AG04450 (cell line): ENCODE results near the gene PTPRCAP. TPM values are rescaled to one million over a fixed set of nuclear protein-coding genes. Genes with fewer than 3 reads are reported as not detected.

Experiments
- CTCF ChIA-PET: fragments of 300-600, 350-600 bp; formaldehyde crosslinking; extraction: SDS; loops from one replicate; lab custom pipeline; 2022; ENCODE audit warnings: antibody characterized with exemption, inconsistent platforms; lab: Charles Lee
- POLR2A ChIA-PET: fragments of 350-600 bp; formaldehyde crosslinking; extraction: SDS; loops from one replicate; lab custom pipeline; 2021; ENCODE audit warnings: antibody characterized with exemption, inconsistent platforms; lab: Yijun Ruan, JAX
- DNase-seq: peaks from one replicate; pipeline ENCODE4 v3.0.0-alpha.2; 2011; ENCODE audit warnings: low read depth, low spot score
- H3K27ac ChIP-seq: one replicate; pipeline ENCODE4 v1.5.1; 2012; ENCODE audit warnings: low read depth, low read length, control low read depth
- H3K27me3 ChIP-seq: one replicate; pipeline ENCODE4 v1.6.0; 2012; ENCODE audit warnings: low read length; ENCODE audit not compliant: control insufficient read depth, insufficient read depth
- H3K4me3 ChIP-seq: 2 replicates; pipeline ENCODE4 v1.5.1; 2011; ENCODE audit warnings: mild to moderate bottlenecking, low read depth, low read length, control low read depth
- H3K9me3 ChIP-seq: 2 replicates; pipeline ENCODE4 v1.5.1; 2012; ENCODE audit warnings: low read length; ENCODE audit not compliant: control insufficient read depth, insufficient read depth
- polyA plus RNA-seq: library from polyadenylated mRNA; depleted of rRNA; stranded (reverse); fragments of >200 nt; gene quantifications from 2 replicates; pipeline ENCODE4 v1.2.3, GENCODE V29; 2011
- TF ChIP-seq, protein P1 (sequence below): IDR thresholded peaks from 2 replicates; pipeline ENCODE4 v1.5.1; 2011; ENCODE audit warnings: low read depth, low read length, control low read depth, inconsistent platforms

PTPRCAP gene
- polyA plus RNA-seq, 1 experiment = 0.07 TPM

DNA sequence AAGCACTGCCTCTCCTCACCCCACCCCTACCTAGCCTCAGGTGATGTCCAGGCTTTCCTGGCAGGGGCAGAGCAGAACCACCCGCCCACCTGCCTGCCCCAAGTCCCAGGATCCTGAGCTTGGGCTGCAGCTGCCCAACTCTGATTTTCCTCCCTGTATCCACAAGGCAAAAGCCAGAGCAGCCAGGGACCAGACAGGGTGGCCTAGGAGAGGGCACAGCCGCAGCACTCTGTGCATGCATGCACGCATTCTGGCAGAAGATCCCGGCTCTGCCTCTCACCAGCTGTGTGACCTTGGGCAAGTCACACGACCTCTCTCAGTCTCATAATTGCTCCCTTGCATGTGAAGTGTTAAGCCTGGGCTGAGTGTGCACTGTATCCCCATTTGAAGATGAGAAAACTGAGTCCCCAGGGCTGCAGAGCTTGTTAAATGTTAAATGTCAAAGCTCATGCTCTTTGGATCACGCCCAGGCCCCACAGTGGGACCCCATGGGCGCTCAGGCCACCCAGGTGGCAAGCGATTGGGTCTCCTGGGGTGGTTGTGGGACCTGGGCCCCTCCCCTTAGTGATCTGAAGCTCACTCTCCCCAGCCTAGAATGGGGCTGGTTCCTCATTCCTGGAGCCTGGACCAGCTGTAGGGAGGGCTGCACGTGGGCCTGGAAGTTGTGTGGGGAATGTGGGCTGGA is 24.8 kb downstream of the PTPRCAP start:
- TF ChIP-seq, protein P1, sequence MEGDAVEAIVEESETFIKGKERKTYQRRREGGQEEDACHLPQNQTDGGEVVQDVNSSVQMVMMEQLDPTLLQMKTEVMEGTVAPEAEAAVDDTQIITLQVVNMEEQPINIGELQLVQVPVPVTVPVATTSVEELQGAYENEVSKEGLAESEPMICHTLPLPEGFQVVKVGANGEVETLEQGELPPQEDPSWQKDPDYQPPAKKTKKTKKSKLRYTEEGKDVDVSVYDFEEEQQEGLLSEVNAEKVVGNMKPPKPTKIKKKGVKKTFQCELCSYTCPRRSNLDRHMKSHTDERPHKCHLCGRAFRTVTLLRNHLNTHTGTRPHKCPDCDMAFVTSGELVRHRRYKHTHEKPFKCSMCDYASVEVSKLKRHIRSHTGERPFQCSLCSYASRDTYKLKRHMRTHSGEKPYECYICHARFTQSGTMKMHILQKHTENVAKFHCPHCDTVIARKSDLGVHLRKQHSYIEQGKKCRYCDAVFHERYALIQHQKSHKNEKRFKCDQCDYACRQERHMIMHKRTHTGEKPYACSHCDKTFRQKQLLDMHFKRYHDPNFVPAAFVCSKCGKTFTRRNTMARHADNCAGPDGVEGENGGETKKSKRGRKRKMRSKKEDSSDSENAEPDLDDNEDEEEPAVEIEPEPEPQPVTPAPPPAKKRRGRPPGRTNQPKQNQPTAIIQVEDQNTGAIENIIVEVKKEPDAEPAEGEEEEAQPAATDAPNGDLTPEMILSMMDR = no peak
- Histone ChIP-seq H3K4me3 (no peak overlapping the region), H3K27me3 (peaks cover 46% of the 10 kb centered on the region), H3K27ac (no peak overlapping the region), H3K9me3 (no peaks in the 10 kb centered on the region)
- DNase-seq = no peak
- CTCF ChIA-PET = interaction anchor here (3.7 kb wide), 1 partner anchor 11 kb away, joined by 22 read pairs; the partner anchor contains the start of gene PPP1CA
- POLR2A ChIA-PET = interaction anchor here (0.8 kb wide), 1 partner anchor 21 kb away, joined by 4 read pairs; the partner anchor contains the start of gene RAD9A

DNA sequence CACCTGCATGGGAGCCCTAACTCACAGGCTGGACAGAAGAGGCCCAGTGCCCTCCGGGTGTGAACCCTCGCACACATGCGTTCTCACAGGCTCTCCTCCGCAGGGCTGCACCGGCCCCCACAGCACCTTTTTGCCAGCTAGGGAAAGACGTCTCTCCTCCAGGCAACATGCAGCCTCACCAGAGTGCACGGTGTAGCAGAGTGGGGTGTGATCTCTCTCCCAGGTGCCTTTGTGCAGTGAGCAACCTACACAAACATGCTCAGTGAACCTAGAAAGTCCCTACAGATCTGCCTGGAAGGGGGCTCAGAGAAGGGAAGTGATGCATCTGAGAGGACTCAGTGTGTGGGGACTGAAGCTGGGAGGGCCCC is 25.7 kb downstream of the PTPRCAP start:
- Histone ChIP-seq H3K27ac (no peak overlapping the region), H3K27me3 (peaks cover 46% of the 10 kb centered on the region), H3K4me3 (no peak overlapping the region), H3K9me3 (no peaks in the 10 kb centered on the region)
- ChIA-PET POLR2A (interaction anchor here (0.6 to 1.0 kb wide), 2 partner anchors 10 to 18 kb away, joined by 4 to 8 read pairs; partner anchors contain the start of gene PPP1CA), CTCF (interaction anchor here (3.7 kb wide), 1 partner anchor 10 kb away, joined by 22 read pairs; the partner anchor contains the start of gene PPP1CA)
- DNase-seq = no peak
- TF ChIP-seq, protein P1 = no peak

DNA sequence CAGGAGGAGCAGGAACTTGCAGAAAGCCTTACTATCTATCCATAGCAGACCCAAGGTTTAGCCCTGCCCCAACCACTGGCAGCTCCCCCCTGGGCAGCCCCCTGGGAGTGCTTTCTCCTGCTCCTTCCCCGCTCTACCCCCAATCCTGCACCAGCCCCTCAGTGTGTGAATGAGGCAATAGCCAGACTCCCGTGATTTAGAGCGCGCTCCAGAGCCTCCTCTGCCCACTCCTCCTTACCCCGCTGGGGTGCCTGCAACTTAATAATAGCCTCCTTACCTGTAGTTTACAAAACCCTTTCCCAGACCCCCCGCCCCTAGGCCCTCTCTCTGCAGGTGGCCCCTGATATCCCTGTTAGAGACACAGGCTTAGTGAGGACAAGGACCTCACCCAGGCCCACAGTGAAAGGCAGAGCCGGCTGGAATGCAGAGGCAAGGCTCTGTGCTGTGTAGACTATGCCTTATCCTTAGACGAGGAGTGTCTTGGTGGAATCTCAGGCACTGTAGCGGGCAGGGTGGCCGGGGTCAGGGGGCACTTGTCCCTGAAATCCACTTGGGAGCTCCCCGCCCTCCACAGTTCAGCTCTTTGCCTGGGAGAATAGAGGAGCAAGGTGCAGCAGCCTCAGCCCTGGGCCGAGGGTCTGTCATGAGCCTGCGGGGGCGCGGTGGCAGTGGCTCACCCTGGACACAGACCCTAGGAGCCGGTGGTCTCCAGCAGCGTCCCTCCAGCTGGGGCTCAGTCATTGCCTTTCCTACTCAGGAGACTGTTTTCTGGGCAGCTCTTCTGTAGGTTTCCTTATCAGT is 26.3 kb downstream of the PTPRCAP start:
- H3K27me3 ChIP-seq = peaks cover 43% of the 10 kb centered on the region
- no peak for DNase-seq
- TF ChIP-seq, protein P1 = no peak
- no peak overlapping the region for H3K27ac ChIP-seq
- POLR2A ChIA-PET = interaction anchor here (0.6 to 1.0 kb wide), 2 partner anchors 9 to 17 kb away, joined by 4 to 8 read pairs; partner anchors contain the start of gene PPP1CA
- H3K9me3 ChIP-seq = no peaks in the 10 kb centered on the region
- H3K4me3 ChIP-seq = no peak overlapping the region
- CTCF ChIA-PET = interaction anchor here (1.2 kb wide), 1 partner anchor 9 kb away, joined by 4 read pairs; no protein-coding TSS in a partner anchor

DNA sequence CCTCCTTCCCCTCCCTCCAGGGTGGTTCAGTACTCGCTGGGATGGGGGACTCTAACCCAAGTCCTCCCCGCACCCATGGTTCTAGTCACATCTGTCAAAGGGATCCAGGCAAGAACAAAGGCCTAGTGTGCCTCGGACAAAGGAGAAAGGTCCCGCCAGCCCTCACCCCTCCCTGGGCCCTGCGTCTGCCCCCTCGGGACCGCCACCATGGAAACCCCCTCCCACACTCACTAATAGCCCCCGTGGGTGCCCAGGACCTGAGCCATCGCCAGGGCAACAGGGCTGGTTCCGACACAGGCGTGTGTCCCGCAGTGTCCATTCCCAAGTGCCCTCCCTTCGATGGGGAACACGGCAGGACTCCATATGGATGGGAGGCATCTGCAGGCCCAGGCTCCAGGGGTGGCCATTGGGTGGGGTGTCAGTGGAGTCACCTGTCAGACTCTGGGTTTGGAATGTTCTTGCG is 27.1 kb downstream of the PTPRCAP start:
- H3K27ac ChIP-seq = no peak overlapping the region
- H3K27me3 ChIP-seq = peaks cover 43% of the 10 kb centered on the region
- no peak for DNase-seq
- no peaks in the 10 kb centered on the region; the same call in 1 of the 2 replicates for H3K9me3 ChIP-seq
- no peak overlapping the region for H3K4me3 ChIP-seq
- CTCF ChIA-PET = interaction anchor here (1.2 kb wide), 1 partner anchor 8 kb away, joined by 4 read pairs; no protein-coding TSS in a partner anchor
- TF ChIP-seq, protein P1 = no peak
- POLR2A ChIA-PET = no interaction called here
